ENCODE measurements around the gene SLC66A2.
"Not testable (repeated sequence)": the region's sequence is repeated elsewhere in the genome, so short reads cannot be mapped to it uniquely, and the experiment has no call there.

SLC66A2 gene

DNA sequence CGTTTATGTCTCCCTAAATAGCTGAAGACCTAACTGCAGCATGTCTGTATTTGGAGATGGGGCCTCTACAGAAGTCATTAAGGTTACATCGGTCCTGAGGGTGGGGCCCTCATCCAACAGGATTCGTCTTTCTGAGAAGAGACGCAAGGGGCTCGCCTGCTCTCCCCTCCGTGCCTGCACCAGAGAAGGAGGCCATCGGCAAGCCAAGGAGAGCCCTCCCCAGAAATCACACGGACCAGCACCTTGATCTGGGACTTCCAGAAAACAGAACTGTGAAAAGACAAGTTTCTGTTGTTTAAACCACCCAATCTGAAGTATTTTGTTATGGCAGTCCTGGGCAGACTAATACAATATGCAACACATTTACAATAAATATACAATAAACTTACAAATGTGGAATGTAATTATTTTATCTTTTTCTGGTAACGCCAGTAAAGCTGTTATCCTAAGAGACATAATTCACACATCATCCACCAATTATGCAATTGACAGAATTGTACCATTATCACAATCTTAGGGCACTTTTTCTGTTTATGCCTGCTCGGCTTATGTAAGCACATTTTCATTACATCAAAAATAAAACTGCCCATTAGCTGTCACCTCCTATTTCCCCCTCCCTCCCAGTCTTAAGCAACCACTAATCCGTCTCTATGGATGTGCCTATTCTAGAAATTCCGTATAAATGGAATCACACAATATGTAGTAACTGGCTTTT is 19.1 kb upstream of the SLC66A2 start:
- DNase-seq, result no peak

- DNase-seq, result no peak
These were observed 13.9 kb upstream of the SLC66A2 start for GRCh38 chr18:79965119-79965902.

GRCh38 chr18:79964330-79965118 is 13.1 kb upstream of the SLC66A2 start, which contains the start of gene HSBP1L1:
Gene HSBP1L1 (plus strand): TSS chr18:79964643. CDS start chr18:79964736, 93 bp downstream.
- DNase-seq, result peak; percentile 58

DNA sequence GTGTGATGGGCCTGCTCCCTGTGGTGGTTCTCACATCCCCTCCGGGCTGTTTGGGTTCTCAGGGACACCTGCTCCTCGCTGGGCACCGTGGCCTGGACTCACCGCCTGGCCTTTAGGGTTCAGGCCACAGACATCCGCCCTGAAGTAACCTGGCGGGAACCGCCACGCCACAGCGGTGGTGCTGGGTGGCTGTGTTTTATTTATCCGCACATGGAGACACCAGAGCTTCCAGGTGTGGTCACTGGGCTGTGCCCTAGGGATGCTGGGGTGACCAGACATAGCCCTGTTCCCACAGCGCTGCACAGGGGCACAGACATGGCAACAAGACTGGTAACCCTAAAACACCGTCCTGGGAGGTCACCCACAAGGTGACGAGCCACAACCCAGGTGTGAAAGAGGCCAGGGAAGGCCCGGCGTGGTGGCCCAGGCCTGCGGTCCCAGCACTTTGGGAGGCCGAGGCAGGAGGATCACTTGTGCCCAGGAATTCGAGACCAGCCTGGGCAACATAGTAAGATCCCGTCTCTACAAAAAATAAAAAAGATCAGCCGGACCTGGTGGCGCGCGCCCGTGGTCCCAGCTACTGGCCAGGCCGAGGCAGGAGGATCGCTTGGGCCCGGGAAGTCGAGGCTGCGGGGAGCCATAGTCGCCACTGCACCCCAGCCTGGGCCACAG is 12.3 kb upstream of the SLC66A2 start:
- DNase-seq, result no peak

- no peak for DNase-seq
These were observed 11.6 kb upstream of the SLC66A2 start for GRCh38 chr18:79962835-79963657.

- no peak for DNase-seq
These were observed 10.9 kb upstream of the SLC66A2 start for GRCh38 chr18:79962311-79962710.

- no peak for DNase-seq
These were observed 10.3 kb upstream of the SLC66A2 start for GRCh38 chr18:79961527-79962291.

DNA sequence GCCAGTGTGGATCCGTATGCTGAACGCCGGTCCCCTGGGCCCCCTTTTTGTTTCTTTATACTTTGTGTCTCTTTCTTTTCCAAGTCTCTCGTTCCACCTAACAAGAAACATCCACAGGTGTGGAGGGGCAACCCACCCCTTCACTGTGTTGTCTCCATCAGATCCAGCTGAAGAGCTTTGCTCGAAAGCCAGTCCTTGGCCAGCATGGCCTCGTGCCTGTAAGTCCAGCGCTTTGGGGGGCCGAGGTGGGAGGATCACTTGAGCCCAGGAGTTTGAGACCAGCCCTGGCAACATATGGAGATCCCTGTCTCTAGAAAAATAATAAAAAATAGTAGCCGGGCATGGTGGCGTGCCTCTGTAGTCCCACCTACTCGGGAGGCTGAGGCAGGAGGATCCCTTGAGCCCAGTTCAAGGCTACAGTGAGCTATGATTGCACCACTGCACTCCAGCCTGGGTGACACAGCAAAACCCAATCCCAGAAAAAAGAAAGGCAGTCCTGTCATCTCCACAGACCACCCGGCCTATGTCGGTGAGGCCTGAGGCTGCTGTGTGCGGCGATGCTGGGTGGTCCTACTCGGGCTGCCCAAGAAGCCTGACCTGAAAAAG is 9.6 kb upstream of the SLC66A2 start:
- no peak for DNase-seq

DNA sequence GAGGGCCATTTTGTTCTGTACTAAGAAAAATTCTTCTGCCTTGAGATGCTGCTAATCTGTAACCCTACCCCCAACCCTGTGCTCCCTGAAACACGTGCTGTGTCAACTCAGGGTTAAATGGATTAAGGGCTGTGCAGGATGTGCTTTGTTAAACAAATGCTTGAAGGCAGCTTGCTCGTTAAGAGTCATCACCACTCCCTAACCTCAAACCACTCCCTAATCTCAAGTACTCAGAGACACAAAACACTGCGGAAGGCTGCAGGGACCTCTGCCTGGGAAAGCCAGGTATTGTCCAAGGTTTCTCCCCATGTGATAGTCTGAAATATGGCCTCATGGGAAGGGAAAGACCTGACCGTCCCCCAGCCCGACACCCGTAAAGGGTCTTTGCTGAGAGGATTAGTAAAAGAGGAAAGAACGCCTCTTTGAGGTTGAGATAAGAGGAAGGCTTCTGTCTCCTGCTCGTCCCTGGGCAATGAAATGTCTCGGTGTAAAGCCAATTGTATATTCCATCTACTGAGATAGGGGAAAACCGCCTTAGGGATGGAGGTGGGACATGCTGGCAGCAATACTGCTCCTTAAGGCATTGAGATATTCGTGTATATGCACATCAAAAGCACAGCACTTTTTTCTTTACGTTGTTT is 8.8 kb upstream of the SLC66A2 start:
- not testable (repeated sequence) for DNase-seq

- no peak for DNase-seq
These were observed 7.5 kb upstream of the SLC66A2 start for GRCh38 chr18:79958981-79959380.

- DNase-seq, result no peak
These were observed 4.8 kb upstream of the SLC66A2 start for GRCh38 chr18:79956276-79956675.

- no peak for DNase-seq
These were observed 4.0 kb upstream of the SLC66A2 start for GRCh38 chr18:79955302-79956075.

DNA sequence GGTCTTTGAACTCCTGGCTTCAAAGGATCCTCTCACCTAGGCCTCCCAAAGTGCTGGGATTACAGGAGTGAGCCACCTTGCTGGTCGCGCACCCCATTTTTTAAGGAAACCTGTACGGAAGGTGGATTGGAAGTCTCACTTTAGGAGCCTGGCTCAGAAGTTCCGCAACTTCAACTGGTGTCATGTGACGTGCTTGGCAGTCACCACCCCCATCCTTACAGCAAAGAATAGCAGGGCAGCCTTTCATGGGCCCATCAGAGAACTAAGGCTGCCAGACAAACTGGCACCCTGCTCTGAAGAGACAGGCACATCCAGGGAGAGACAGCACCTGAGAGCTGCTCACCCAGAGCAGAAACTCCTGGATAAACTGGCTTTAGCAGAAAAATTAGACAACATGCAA is 3.3 kb upstream of the SLC66A2 start:
- DNase-seq, result no peak

DNA sequence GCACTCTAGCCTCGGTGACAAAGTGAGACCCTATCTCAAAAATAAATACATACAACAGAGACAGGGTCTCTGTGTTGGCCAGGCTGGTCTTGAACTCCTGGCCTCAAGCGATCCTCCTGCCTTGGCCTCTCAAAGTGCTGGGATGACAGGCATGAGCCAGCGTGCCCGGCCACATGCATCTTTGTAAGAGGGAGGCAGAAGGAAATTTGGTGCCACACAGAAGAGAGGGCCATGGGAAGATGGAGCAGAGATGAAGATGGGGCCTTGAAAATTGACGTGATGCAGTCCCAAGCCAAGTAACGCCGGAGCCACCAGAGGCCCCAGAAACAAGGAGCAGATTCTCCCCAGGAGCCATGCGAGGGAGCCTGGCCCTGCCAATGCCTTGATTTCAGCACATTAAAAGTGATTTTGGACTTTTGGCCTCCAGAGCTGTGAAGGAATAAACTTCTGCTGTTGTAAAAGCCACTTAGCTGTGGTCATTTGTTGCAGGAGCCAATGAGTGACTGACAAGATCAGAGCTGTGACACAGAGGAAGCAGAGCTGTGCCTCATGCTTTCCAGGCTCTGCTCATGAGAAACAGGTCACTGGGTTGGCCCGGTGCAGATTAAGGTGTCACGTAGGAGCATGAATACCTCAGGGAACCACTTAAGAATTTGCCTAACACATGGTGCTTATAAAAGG is 2.7 kb upstream of the SLC66A2 start:
- no peak for DNase-seq

- DNase-seq, result no peak
These were observed 1.6 kb upstream of the SLC66A2 start for GRCh38 chr18:79952996-79953559.

DNA sequence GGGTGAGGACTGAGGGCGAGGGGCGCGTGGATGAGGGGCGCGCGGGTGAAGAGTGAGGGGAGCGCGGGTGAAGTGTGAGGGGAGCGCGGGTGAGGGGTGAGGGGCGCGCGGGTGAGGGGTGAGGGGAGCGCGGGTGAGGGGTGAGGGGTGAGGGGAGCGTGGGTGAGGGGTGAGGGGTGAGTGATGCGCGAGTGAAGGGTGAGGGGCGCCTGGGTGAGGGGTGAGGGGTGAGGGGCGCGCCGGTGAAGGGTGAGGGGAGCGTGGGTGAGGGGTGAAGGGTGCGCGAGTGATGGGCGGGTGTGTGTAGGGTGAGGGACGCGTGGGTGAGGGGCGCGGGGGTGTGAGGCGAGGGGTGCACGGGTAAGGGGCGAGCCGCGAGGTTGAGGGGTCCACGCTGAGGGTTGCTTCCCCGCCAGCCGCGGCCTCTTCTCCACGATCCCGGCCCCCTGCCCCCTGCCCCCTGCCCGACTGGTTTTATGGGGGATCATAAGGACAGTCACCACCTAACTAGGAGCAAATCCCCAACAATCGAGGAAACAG is 1.1 kb upstream of the SLC66A2 start:
- no peak for DNase-seq

- no peak for DNase-seq
These were observed 725 bp downstream of the SLC66A2 start for GRCh38 chr18:79950515-79951341.

All from activated CD4-positive, alpha-beta T cell treated with anti-CD3 and anti-CD28 coated beads for 1 hour (primary cell).